Gastrocnemius medialis (tissue), 4 donors: ENCODE results near the gene LY6G5C. TPM values are rescaled to one million over a fixed set of nuclear protein-coding genes. Genes with fewer than 3 reads are reported as not detected.

Source experiments
- ATAC-seq, 2 donors: fragments of 150-250 bp; one replicate each; pipeline ENCODE4 v1.9.1; 2016
- DNase-seq, 2 donors: peaks; one replicate each; pipeline ENCODE4 v3.0.0-alpha.2; 2019
- H3K27ac ChIP-seq, 4 donors: fragments of 200-600 bp; sonication (generic); 1 replicate in 1 of 4; 2 replicates in 3 of 4; pipeline ENCODE4 v1.5.1; 2016 to 2018; ENCODE audit warnings: mild to moderate bottlenecking in 2 of 4, moderate library complexity in 1 of 4
- H3K27me3 ChIP-seq, 3 donors: fragments of 200-600 bp; sonication (generic) in 2 of 3; 1 replicate in 1 of 3; 2 replicates in 2 of 3; pipeline versions ENCODE4 v1.5.1 to v1.6.0; 2016 to 2019; ENCODE audit warnings: mild to moderate bottlenecking in 1 of 3, moderate library complexity in 1 of 3
- H3K36me3 ChIP-seq, 2 donors: fragments of 200-600 bp; sonication (generic) in 1 of 2; one replicate each; pipeline ENCODE4 v1.5.1; 2017 to 2018
- H3K4me1 ChIP-seq, 2 donors: fragments of 200-600 bp; sonication (generic) in 1 of 2; one replicate each; pipeline ENCODE4 v1.5.1; 2016 to 2017; ENCODE audit warnings: mild to moderate bottlenecking in 2 of 2
- H3K4me3 ChIP-seq, 4 donors: fragments of 200-600 bp; sonication (generic) in 3 of 4; 1 replicate in 1 of 4; 2 replicates in 3 of 4; pipeline ENCODE4 v1.5.1; 2016 to 2019; ENCODE audit warnings: mild to moderate bottlenecking in 2 of 4
- H3K9me3 ChIP-seq, 3 donors: fragments of 200-600 bp; sonication (generic) in 2 of 3; 1 replicate in 1 of 3; 2 replicates in 2 of 3; pipeline ENCODE4 v1.5.1; 2016 to 2019
- CTCF ChIP-seq, 5 experiments: fragments of 450-650 bp in 3 of 5; fragments of 200-600 bp in 2 of 5; sonication (generic) in 2 of 5; IDR thresholded peaks in 4 of 5; conservative IDR thresholded peaks in 1 of 5; 1 replicate in 4 of 5; 2 replicates in 1 of 5; pipeline ENCODE4 v1.5.1; 2016 to 2019; ENCODE audit warnings: antibody characterized with exemption in 5 of 5, mild to moderate bottlenecking in 3 of 5, moderate library complexity in 3 of 5
- POLR2A ChIP-seq, 2 donors: fragments of 450-650 bp; IDR thresholded peaks; one replicate each; pipeline ENCODE4 v1.6.1; 2017; ENCODE audit warnings: antibody characterized with exemption in 2 of 2, mild to moderate bottlenecking in 2 of 2, moderate library complexity in 2 of 2
- in situ Hi-C, 4 donors: fragments of 200-750 bp; cut with MboI; loops; one replicate each; pipeline versions ENCODE4 v1.15.0 to v1.8.0; 2017; ENCODE audit warnings: low sequenced_read_pairs in 4 of 4
- intact Hi-C: fragments of 100-400 bp; cut with DNase I; formaldehyde crosslinking; loops from one replicate; pipeline ENCODE4 v1.15.1; 2023; ENCODE audit warnings: low total_unique reads
- total RNA-seq, 4 donors: library from RNA; depleted of rRNA; stranded (reverse); fragments of >200 nt; gene quantifications; one replicate each; pipeline versions ENCODE4 v1.1.0 to v1.2.3, GENCODE V29; 2016

The LY6G5C gene
- total RNA-seq, 4 donors from 2014 or later = 1.3 to 3.2 TPM; not detected in 2

- in situ Hi-C loops = no loop called here
- no peak for ATAC-seq
- Histone ChIP-seq H3K9me3 (no peaks in the 10 kb centered on the region), H3K36me3 (peaks cover 7 to 100% of the 10 kb centered on the region in 2 donors), H3K27me3 (no peaks in the 10 kb centered on the region), H3K27ac (no peak overlapping the region), H3K4me1 (no peaks in the 10 kb centered on the region), H3K4me3 (no peak overlapping the region)
- TF ChIP-seq POLR2A (IDR thresholded peaks at IDR 0.05) (no peak), CTCF (IDR thresholded peaks at IDR 0.05 in 4 of 5, conservative IDR thresholded peaks at IDR 0.05 in 1 of 5) (no peak)
- DNase-seq = no peak
- intact Hi-C loops = no loop called here
These were observed 49.7 kb downstream of the LY6G5C start for GRCh38 chr6:31631209-31631608.

- no peak overlapping the region for H3K4me3 ChIP-seq
- in situ Hi-C loops = no loop called here
- TF ChIP-seq POLR2A (IDR thresholded peaks at IDR 0.05) (no peak), CTCF (IDR thresholded peaks at IDR 0.05 in 4 of 5, conservative IDR thresholded peaks at IDR 0.05 in 1 of 5) (no peak)
- no peak overlapping the region for H3K27ac ChIP-seq
- no peaks in the 10 kb centered on the region for H3K27me3 ChIP-seq
- no peak for DNase-seq
- peaks cover 8 to 100% of the 10 kb centered on the region in 2 donors for H3K36me3 ChIP-seq
- no peak for ATAC-seq
- no peaks in the 10 kb centered on the region for H3K4me1 ChIP-seq
- intact Hi-C loops = no loop called here
- no peaks in the 10 kb centered on the region for H3K9me3 ChIP-seq
These were observed 50.5 kb downstream of the LY6G5C start for GRCh38 chr6:31630177-31630934.

GRCh38 chr6:31629014-31629413, 51.9 kb downstream of the LY6G5C start:
- in situ Hi-C loops = no loop called here
- Histone ChIP-seq H3K4me1 (no peaks in the 10 kb centered on the region), H3K27me3 (no peaks in the 10 kb centered on the region), H3K36me3 (peaks cover 8 to 100% of the 10 kb centered on the region in 2 donors), H3K4me3 (no peak overlapping the region), H3K9me3 (no peaks in the 10 kb centered on the region), H3K27ac (no peak overlapping the region)
- ATAC-seq (no peak), DNase-seq (no peak)
- intact Hi-C loops = loop anchor here (10.0 kb wide), 1 partner anchor 1014 kb away; the partner anchor contains the start of genes MRPS18B and PPP1R10
- TF ChIP-seq POLR2A (IDR thresholded peaks at IDR 0.05) = no peak
- no peak for TF ChIP-seq CTCF (IDR thresholded peaks at IDR 0.05 in 4 of 5, conservative IDR thresholded peaks at IDR 0.05 in 1 of 5)

GRCh38 chr6:31627690-31628287, 53.1 kb downstream of the LY6G5C start:
- DNase-seq (no peak), ATAC-seq (no peak)
- Histone ChIP-seq H3K9me3 (no peaks in the 10 kb centered on the region), H3K36me3 (peaks cover 8 to 99% of the 10 kb centered on the region in 2 donors), H3K27me3 (no peaks in the 10 kb centered on the region), H3K4me1 (peaks cover 0 to 2% of the 10 kb centered on the region in 2 donors), H3K27ac (no peak overlapping the region), H3K4me3 (no peak overlapping the region)
- intact Hi-C loops (loop anchor here (10.0 kb wide), 1 partner anchor 1013 kb away; the partner anchor contains the start of genes MRPS18B and PPP1R10), in situ Hi-C loops (no loop called here)
- no peak for TF ChIP-seq POLR2A (IDR thresholded peaks at IDR 0.05)
- TF ChIP-seq CTCF (IDR thresholded peaks at IDR 0.05 in 4 of 5, conservative IDR thresholded peaks at IDR 0.05 in 1 of 5) = no peak
